Stimulated activated CD8-positive, alpha-beta memory T cell treated with anti-CD3 and anti-CD28 coated beads, Interleukin-12 subunit alpha, Interleukin-12 subunit beta, amount 100 ng/mL, for 4 hours (primary cell): ENCODE measurements around the gene LKAAEAR1.
"Not testable (repeated sequence)": the region's sequence is repeated elsewhere in the genome, so short reads cannot be mapped to it uniquely, and the experiment has no call there.

Experiments
- DNase-seq: peaks from one replicate; pipeline ENCODE4 v3.0.0-alpha.2; 2020; ENCODE audit warnings: low read depth

LKAAEAR1 gene

GRCh38 chr20:64083804-64084684 is at the start of gene LKAAEAR1:
LKAAEAR1 (minus strand) TSS chr20:64084398; CDS start chr20:64084219, 179 bp downstream.
- no peak for DNase-seq

DNA sequence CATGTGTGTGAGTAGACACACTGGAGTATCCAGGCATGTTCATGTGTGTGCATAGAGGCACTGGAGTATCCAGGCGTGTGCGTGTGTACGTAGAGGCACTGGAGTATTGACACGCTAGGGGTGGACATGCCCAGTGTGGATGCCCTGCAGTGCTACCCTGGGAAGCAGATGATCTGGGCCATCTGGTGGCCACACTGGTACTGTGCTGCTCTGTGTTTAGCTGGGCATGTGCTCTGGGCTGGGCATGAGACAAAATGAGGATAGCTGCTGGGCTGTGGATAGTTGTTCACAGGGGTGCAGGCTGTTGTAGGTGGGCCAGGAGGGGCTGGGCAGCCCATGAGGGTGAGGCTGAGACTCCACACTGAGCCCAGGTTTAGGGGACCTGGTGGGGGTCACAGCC is 47.2 kb upstream of the LKAAEAR1 start:
- DNase-seq: no peak

DNA sequence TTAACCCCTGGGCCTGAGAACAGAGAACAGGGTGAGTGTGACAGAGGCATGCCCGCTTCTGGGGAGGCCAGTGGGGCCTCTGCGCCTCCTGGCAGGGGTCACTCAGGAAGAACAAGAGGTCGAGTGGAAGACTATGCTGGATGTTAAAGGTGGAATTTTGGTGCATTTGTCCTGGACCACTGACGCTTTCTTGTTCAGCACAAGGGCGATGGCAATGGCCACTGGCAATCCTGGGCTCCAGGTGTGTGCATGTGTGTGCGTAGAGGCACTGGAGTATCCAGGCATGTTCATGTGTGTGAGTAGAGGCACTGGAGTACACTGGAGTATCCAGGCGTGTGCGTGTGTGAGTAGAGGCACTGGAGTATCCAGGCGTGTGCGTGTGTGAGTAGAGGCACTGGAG is 46.7 kb upstream of the LKAAEAR1 start:
- DNase-seq: no peak

- DNase-seq: no peak
Observed at GRCh38 chr20:64130271-64130670, 46.1 kb upstream of the LKAAEAR1 start.

DNA sequence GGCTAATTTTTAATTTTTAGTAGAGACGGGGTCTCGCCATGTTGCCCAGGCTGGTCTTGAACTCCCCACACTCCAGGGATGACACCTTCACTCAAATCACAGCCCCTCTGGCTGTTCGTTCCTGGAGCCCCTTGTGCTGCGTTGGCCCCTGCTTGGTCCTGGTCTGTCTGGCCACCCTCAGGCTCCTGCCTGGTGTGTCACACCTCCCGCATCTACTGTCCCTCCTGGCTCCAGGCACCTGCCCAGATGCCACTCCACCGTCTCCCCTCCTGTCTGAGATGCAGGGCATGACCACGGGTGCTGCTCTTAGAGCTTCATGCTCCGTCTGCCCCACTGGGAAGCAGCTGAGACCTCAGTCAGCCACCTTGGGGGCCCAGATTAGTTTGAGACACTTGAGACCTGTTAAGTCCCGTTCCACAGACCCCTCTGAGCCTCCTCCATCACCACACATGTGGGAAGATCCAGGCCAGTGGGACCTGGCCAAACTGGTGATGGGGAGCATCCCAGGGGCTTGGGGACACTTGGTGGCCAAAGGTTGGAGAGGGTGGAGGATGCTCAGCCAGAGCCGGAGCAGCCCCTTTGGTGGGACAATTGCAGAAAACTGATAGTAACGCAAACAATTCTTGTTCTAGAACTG is 45.1 kb upstream of the LKAAEAR1 start:
- no peak for DNase-seq

DNA sequence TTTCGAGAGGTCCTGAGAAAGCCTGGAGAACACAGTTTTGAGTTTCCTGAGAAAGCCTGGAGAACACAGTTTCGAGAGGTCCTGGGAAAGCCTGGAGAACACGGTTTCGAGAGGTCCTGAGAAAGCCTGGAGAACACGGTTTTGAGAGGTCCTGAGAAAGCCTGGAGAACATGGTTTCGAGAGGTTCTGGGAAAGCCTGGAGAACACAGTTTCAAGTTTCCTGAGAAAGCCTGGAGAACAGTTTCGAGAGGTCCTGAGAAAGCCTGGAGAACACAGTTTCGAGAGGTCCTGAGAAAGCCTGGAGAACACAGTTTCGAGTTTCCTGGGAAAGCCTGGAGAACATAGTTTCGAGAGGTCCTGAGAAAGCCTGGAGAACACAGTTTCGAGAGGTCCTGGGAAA is 39.3 kb upstream of the LKAAEAR1 start:
- DNase-seq: not testable (repeated sequence)

- DNase-seq: not testable (repeated sequence)
Observed at GRCh38 chr20:64122927-64123326, 38.7 kb upstream of the LKAAEAR1 start.

- DNase-seq: no peak
Observed at GRCh38 chr20:64121586-64121985, 37.4 kb upstream of the LKAAEAR1 start.

- no peak for DNase-seq
Observed at GRCh38 chr20:64119681-64120341, 35.6 kb upstream of the LKAAEAR1 start.

- DNase-seq: no peak
Observed at GRCh38 chr20:64119301-64119680, 35.1 kb upstream of the LKAAEAR1 start.

DNA sequence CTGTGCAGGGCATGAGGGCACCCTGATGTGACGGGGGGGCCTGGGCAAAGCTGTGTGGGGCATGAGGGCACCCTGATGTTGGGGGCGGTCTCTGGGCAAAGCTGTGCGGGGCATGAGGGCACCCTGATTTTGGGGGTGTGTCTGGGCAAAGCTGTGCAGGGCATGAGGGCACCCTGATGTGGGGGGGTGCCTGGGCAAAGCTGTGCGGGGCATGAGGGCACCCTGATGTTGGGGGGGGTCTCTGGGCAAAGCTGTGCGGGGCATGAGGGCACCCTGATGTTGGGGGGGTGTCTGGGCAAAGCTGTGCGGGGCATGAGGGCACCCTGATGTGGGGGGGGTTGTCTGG is 33.2 kb upstream of the LKAAEAR1 start:
- DNase-seq: not testable (repeated sequence)

DNA sequence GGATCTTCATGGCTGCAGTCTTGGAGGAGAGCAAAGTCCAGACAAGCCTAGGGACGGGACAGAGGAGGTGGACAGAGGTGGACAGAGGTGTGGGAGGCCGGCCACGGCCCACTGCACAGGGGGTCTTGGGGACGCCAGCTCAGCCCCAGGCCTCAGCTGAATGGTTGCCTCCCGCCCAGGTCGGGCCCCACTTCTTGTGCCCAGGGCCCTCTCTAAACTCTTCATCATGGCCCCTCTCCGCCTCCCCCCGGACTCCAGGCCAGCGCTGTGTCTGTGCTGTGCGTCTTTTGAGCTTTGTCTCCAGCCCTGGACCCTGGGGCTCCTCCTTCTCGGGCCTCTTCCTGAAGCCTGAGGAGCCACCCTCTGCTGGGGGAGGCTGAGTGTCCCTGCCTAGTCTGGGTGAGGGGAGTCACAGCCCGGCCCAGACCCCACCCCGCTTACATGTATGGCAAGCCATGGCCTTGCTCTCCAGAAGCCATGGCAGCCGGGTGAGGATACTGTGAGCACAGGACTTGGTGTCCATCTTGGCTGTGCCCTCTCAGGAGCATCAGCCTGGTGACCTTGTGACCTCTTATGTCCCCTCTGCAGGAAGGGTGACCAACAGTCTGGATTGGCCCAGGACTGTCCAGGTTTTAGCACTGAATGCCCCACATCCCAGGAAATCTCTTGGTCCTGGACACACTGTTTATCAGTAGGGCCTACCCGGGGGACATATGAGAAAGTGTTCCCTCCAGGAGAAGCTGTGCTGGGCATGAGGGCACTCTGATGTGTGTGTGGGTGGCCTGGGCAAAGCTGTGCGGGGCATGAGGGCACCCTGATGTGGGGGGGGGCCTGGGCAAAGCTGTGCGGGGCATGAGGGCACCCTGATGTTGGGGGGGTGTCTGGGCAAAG is 32.6 kb upstream of the LKAAEAR1 start:
- DNase-seq: no peak

GRCh38 chr20:64116016-64116415 is 31.8 kb upstream of the LKAAEAR1 start:
- DNase-seq: no peak

- no peak for DNase-seq
Observed at GRCh38 chr20:64115171-64115911, 31.1 kb upstream of the LKAAEAR1 start.

- DNase-seq: no peak
Observed at GRCh38 chr20:64114356-64114971, 30.3 kb upstream of the LKAAEAR1 start.

DNA sequence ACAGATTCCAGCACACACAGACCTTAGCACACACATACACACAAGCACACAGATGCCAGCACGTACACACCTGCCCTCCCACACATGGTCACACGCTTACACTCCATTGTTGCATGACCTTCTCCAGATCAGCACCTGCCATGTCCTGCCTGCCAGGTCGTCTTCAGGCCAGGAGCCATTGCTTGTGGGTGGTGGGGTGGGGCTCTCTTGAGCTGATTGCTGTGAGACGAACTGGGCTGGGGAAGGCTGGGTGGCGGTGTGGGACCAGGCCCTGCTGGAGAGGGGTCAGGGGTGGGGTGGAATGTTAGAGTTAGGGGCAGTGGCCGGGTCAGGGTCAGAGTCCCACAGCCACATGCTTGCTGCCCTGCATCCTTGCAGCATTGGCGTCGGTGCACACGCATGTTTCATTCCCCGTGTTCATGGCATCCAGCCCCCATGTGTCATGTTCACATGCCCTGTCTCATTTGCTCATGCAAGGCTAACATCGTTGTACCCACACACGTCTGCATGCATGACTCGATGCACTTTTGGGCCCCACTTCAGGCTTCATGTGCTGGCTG is 29.7 kb upstream of the LKAAEAR1 start:
- DNase-seq: no peak

DNA sequence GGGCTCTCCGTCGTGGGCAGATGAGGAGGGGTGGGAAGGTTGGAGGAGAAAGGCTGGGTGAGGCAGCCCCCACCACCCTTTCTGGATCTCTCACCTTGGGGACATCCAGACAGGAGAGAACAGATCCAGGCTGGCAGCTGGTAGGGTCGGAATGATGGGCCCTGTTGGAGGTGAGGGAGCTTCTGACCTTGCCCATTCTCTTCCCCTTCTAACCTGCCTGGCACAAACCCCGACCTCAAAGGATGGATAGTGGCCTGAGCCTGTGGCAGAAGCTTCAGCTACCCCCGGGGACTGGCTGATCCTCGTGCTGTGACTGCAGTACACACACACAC is 29.2 kb upstream of the LKAAEAR1 start:
- DNase-seq: no peak

DNA sequence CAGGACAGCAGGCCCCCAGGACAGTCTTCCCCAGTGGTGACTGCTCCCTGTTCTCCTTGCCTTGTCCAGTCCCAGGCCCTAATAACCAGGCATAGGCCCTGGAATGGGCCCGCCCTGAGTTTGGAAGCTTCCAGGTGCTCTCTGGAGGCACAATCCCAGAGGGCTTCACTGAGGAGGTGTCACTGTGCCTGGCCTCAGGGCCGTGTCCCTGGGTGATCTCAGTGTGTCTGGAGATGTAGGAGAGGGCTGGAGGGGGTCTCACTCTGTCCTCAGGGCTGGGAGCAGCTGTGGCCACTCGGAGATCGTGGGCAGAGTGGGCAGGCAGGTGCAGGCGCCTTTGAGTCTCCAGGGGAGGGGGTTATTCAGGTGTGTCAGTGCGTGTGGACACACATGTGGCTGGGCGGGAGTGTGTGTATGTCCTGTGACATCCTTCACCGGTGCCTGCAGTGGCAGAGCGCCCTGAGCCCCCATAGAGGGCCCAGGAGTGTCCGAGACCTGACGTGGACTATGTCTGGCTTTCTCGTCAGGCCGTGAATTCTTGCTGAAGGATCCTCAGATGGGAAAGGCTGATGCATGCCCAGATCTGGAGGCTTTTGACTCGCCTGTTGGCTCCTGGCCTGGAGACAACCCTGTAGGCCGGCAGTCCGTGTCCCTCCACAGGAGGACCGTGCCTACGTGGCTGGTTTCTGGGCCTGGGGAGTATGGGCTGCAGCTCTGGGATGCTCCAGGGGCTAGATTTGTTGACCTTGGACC is 28.7 kb upstream of the LKAAEAR1 start:
- no peak for DNase-seq

DNA sequence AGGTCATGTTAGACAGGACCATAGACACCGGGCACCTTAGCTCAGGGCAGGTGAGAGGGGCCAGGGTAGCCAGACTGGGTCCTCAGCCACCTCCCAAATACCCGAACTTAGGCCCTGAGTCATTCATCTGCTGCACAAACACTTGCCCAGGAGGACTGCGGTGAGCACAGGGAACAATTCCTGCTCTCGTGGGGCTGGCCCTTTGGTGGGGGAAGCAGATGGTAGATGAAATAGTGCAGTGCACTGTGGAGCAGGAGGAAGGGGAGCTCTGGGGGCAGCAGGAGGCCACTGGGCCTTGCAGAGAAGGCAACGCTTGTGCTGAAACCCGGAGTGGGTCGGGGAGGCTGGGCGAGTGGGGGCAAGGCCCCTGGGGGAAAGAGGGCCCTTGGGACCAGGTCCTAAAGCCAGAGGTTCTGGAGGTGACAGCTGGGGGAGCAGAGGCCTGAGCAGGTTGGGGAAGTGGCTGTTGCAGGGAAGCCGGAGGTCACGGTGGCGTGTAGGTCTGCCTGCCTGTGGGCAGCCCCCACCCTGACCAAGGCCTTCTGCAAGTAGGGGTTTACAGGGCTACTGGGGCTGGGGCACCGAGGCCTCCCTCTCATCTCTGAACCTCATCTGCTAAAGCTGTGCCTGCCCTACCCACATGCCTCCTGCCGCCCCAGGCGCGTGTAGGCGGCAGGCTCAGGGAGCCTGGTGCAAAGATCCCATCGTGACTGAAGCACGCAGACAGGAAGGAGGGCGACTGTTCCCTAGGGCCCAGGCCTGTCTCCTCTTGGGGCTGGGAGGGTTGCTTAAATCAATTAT is 27.8 kb upstream of the LKAAEAR1 start:
- DNase-seq: no peak
